Nephron progenitor cell (in vitro differentiated cells): ENCODE data around the gene GABRA1.
A peak's percentile ranks its signal among the peaks of the same experiment; 100 is the strongest.

ENCODE experiments used
- DNase-seq: peaks from one replicate; pipeline ENCODE4 v3.0.0; 2021
- H3K27ac Mint-ChIP-seq: 2 replicates; pipeline ENCODE4 v1.8.0; 2021; ENCODE audit warnings: mild to moderate bottlenecking, moderate library complexity, mixed read lengths
- H3K27me3 Mint-ChIP-seq: 2 replicates; pipeline ENCODE4 v1.8.0; 2021; ENCODE audit warnings: mild to moderate bottlenecking, low read depth, mixed read lengths; ENCODE audit not compliant: poor library complexity
- H3K36me3 Mint-ChIP-seq: 2 replicates; pipeline ENCODE4 v1.8.0; 2021; ENCODE audit warnings: low read depth, mixed read lengths
- H3K4me1 Mint-ChIP-seq: 2 replicates; pipeline ENCODE4 v1.8.0; 2021; ENCODE audit warnings: mixed read lengths
- H3K4me3 Mint-ChIP-seq: 2 replicates; pipeline ENCODE4 v1.8.0; 2021; ENCODE audit warnings: mild to moderate bottlenecking, moderate library complexity, mixed read lengths
- H3K9me3 Mint-ChIP-seq: 2 replicates; pipeline ENCODE4 v1.8.0; 2021; ENCODE audit warnings: mild to moderate bottlenecking, moderate library complexity, mixed read lengths
- TF ChIP-seq, protein P1 (sequence below): fragments of 200-600 bp; sonication (generic); IDR thresholded peaks from 2 replicates; pipeline ENCODE4 v1.5.0; 2021; ENCODE audit warnings: antibody characterized with exemption

The GABRA1 gene

DNA sequence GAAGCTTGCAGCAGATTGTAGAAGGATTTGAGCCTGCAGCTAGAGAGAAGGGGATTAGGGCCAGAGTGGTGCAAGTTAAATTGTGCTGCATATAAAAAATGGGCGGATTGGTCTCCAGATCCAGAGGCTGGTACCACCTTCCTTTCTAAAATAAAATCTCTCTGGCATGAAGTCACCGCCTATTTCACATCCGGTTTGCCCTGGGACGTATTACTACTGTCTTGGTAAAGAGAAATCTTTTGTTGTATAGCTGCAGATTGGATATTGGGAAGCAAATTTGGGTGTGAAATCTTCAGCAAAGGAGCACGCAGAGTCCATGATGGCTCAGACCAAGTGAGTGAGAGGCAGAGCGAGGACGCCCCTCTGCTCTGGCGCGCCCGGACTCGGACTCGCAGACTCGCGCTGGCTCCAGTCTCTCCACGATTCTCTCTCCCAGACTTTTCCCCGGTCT, at the start of gene GABRA1:
GABRA1 (plus strand) TSS at position 180 of the 451 bp plus-strand sequence. CDS start 2,691 bp downstream, outside the sequence.
- no peaks in the 10 kb centered on the region for H3K36me3 Mint-ChIP-seq
- DNase-seq = peak; percentile 43

DNA sequence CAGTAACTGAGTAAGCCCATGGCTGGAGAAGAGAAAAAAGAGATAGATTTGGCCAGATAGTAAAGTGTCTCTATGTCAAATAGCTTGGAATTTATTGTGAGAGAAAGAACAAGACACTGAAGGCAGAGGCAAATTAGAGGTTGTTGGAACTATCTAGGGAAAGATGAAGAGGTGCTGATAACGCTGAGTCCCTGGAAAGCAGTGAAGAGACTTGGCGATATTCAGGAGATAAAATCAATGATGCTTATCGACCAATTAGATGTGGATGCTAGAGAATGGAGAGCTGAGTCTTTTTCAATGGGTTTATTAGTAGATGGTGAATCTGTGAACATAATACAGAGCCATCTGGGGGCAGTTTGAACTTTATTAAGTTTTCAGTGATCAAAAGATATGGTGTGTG, 48.6 kb upstream of the GABRA1 start:
- H3K27me3 Mint-ChIP-seq = no peaks in the 10 kb centered on the region
- TF ChIP-seq, protein P1, sequence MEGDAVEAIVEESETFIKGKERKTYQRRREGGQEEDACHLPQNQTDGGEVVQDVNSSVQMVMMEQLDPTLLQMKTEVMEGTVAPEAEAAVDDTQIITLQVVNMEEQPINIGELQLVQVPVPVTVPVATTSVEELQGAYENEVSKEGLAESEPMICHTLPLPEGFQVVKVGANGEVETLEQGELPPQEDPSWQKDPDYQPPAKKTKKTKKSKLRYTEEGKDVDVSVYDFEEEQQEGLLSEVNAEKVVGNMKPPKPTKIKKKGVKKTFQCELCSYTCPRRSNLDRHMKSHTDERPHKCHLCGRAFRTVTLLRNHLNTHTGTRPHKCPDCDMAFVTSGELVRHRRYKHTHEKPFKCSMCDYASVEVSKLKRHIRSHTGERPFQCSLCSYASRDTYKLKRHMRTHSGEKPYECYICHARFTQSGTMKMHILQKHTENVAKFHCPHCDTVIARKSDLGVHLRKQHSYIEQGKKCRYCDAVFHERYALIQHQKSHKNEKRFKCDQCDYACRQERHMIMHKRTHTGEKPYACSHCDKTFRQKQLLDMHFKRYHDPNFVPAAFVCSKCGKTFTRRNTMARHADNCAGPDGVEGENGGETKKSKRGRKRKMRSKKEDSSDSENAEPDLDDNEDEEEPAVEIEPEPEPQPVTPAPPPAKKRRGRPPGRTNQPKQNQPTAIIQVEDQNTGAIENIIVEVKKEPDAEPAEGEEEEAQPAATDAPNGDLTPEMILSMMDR = no peak
- no peaks in the 10 kb centered on the region for H3K36me3 Mint-ChIP-seq
- no peaks in the 10 kb centered on the region for H3K4me1 Mint-ChIP-seq
- DNase-seq = no peak
- no peak overlapping the region for H3K27ac Mint-ChIP-seq
- H3K4me3 Mint-ChIP-seq = no peak overlapping the region
- H3K9me3 Mint-ChIP-seq = no peaks in the 10 kb centered on the region

More for the DNA sequence above, at the start of gene GABRA1:
- H3K27me3 Mint-ChIP-seq = peaks cover 32% of the 10 kb centered on the region
- no peak within 1 kb of the TSS for H3K27ac Mint-ChIP-seq
- H3K9me3 Mint-ChIP-seq = no peaks in the 10 kb centered on the region
- H3K4me1 Mint-ChIP-seq = peaks cover 22% of the 10 kb centered on the region
- TF ChIP-seq, protein P1 = no peak
- H3K4me3 Mint-ChIP-seq = peak within 1 kb of the TSS; percentile 78

DNA sequence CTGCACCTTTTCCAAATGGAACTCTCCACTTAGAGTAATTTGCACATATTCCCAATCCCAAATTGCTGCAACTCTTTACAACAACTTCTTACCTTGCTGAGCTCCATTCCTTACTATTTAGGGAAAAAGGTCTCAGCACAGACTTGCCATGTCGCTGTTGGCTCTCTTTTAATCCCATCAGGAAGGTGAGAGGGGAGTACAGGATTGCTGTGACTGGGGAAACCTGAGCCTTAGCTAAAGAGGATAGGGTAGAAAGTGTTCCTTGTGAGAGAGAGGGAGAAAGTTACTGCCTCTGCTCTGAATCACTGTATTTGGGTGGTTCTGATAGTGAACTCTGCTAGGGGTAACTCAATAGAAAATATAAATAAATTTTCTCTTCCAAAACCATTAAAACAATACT, 43.7 kb upstream of the GABRA1 start:
- H3K27ac Mint-ChIP-seq = no peak overlapping the region
- H3K4me1 Mint-ChIP-seq = no peaks in the 10 kb centered on the region
- no peaks in the 10 kb centered on the region for H3K36me3 Mint-ChIP-seq
- TF ChIP-seq, protein P1 = no peak
- no peaks in the 10 kb centered on the region for H3K9me3 Mint-ChIP-seq
- H3K27me3 Mint-ChIP-seq = no peaks in the 10 kb centered on the region
- no peak for DNase-seq
- no peak overlapping the region for H3K4me3 Mint-ChIP-seq

DNA sequence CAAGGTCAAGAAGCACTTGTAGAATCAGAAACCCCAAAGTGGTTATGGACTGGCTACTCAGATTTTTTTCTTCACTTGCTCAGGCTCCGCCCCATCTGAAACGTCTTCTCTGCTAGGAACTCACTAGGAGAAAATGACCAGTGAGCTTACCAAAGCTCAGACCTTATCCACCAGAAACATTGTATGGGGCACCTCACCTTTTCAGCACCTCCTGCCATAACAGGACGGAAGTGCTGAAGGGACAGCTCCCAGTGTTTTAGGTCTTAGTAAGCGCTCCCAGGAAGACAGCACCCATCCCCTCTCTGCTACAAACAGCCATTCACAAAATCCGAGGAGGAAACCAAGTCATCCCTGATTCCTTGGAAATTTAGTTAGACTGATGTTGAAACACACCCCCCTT, 1.2 kb upstream of the GABRA1 start:
- Mint-ChIP-seq H3K27me3 (peaks cover 32% of the 10 kb centered on the region), H3K4me1 (peaks cover 22% of the 10 kb centered on the region), H3K4me3 (peak overlapping the region; percentile 78), H3K9me3 (no peaks in the 10 kb centered on the region), H3K27ac (no peak overlapping the region), H3K36me3 (no peaks in the 10 kb centered on the region)
- TF ChIP-seq, protein P1 = no peak
- peak; percentile 63 for DNase-seq

DNA sequence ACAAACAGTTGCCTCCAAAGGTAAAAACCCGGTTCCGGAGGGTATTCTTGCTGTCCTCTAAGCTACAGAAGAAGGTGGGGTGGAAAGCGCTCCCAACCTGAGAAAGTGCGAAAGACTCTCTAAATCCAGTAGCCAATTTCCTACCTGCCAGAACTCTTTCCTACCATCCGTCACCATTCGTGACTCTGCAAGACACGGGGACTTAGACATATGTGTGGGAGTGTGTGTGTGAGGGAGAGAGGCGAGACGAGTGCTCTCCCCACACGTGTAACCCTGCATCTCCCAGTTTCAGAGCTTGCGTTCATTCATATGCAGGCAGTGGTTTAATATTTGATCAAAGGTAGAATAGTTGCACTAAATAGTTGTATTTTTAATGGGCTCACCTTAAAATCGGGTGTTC, 473 bp upstream of the GABRA1 start:
- Mint-ChIP-seq H3K27ac (no peak overlapping the region), H3K27me3 (peaks cover 32% of the 10 kb centered on the region), H3K4me1 (peaks cover 22% of the 10 kb centered on the region), H3K36me3 (no peaks in the 10 kb centered on the region), H3K9me3 (no peaks in the 10 kb centered on the region), H3K4me3 (peak overlapping the region; percentile 78)
- TF ChIP-seq, protein P1 = no peak
- no peak for DNase-seq

DNA sequence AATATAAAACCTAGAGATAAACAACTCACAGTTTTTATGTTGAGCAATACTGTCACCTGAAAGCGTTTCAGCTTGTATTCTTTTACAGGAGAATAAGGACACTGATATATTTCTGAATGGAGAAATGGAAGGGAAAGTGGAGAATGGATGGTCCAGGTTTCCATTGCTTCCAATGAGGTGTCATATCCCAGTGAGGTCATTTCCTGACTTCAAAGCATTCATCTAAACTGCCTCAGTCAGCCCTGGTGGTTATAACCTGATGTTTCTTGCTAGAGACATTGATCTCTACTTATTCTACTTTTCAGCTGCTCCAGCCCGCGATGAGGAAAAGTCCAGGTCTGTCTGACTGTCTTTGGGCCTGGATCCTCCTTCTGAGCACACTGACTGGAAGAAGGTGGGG, 2.6 kb downstream of the GABRA1 start:
- Mint-ChIP-seq H3K27ac (no peak overlapping the region), H3K27me3 (peaks cover 32% of the 10 kb centered on the region), H3K9me3 (no peaks in the 10 kb centered on the region), H3K4me1 (peaks cover 22% of the 10 kb centered on the region), H3K4me3 (no peak overlapping the region), H3K36me3 (no peaks in the 10 kb centered on the region)
- DNase-seq = no peak
- TF ChIP-seq, protein P1 = no peak
